ENCODE results near the gene PTPRZ1.

PTPRZ1 gene

GRCh38 chr7:121891731-121892130 is 18.8 kb downstream of the PTPRZ1 start:
- no peak for DNase-seq (ENCODE audit: low read depth, low spot score)

GRCh38 chr7:121901026-121901425 is 28.1 kb downstream of the PTPRZ1 start:
- no peak for DNase-seq (ENCODE audit: low read depth, low spot score)

- no peak for DNase-seq (ENCODE audit: low read depth, low spot score)
These were observed 31.2 kb downstream of the PTPRZ1 start for GRCh38 chr7:121904120-121904519.

- no peak for DNase-seq (ENCODE audit: low read depth, low spot score)
These were observed 35.1 kb downstream of the PTPRZ1 start for GRCh38 chr7:121908042-121908441.

GRCh38 chr7:121909716-121910345 is 36.9 kb downstream of the PTPRZ1 start:
- no peak for DNase-seq (ENCODE audit: low read depth, low spot score)

GRCh38 chr7:121913947-121914675 is 41.1 kb downstream of the PTPRZ1 start:
- no peak for DNase-seq (ENCODE audit: low read depth, low spot score)

GRCh38 chr7:121914676-121915279 is 41.8 kb downstream of the PTPRZ1 start:
- DNase-seq (ENCODE audit: low read depth, low spot score): no peak

- DNase-seq (ENCODE audit: low read depth, low spot score): no peak
These were observed 43.2 kb downstream of the PTPRZ1 start for GRCh38 chr7:121916211-121916610.

- DNase-seq (ENCODE audit: low read depth, low spot score): no peak
These were observed 47.0 kb downstream of the PTPRZ1 start for GRCh38 chr7:121919986-121920385.

- no peak for DNase-seq (ENCODE audit: low read depth, low spot score)
These were observed 51.6 kb downstream of the PTPRZ1 start for GRCh38 chr7:121924269-121925186.

- DNase-seq (ENCODE audit: low read depth, low spot score): no peak
These were observed 58.4 kb downstream of the PTPRZ1 start for GRCh38 chr7:121931149-121931902.

- DNase-seq (ENCODE audit: low read depth, low spot score): no peak
These were observed 59.8 kb downstream of the PTPRZ1 start for GRCh38 chr7:121932768-121933167.

GRCh38 chr7:121936951-121937623 is 64.1 kb downstream of the PTPRZ1 start:
- no peak for DNase-seq (ENCODE audit: low read depth, low spot score)

GRCh38 chr7:121938429-121938996 is 65.6 kb downstream of the PTPRZ1 start:
- DNase-seq (ENCODE audit: low read depth, low spot score): no peak

- DNase-seq (ENCODE audit: low read depth, low spot score): no peak
These were observed 68.0 kb downstream of the PTPRZ1 start for GRCh38 chr7:121940918-121941317.

- no peak for DNase-seq (ENCODE audit: low read depth, low spot score)
These were observed 68.9 kb downstream of the PTPRZ1 start for GRCh38 chr7:121941830-121942229.

- DNase-seq (ENCODE audit: low read depth, low spot score): no peak
These were observed 72.1 kb downstream of the PTPRZ1 start for GRCh38 chr7:121945066-121945465.

GRCh38 chr7:121945480-121946236 is 72.7 kb downstream of the PTPRZ1 start:
- DNase-seq (ENCODE audit: low read depth, low spot score): no peak

- DNase-seq (ENCODE audit: low read depth, low spot score): no peak
These were observed 80.2 kb downstream of the PTPRZ1 start for GRCh38 chr7:121953164-121953563.

Data from smooth muscle cell of the brain vasculature (primary cell).